HEK293 (cell line): ENCODE data around the gene ZNF564.

Source experiments
- CTCF ChIP-seq: fragments of 450-650 bp; formaldehyde crosslinking; IDR thresholded peaks from 2 replicates; pipeline ENCODE4 v1.5.1; 2016; ENCODE audit warnings: missing biosample characterization, missing genetic modification characterization
- PRDM10 ChIP-seq: fragments of 450-650 bp; formaldehyde crosslinking; IDR thresholded peaks from 2 replicates; pipeline ENCODE4 v1.5.1; 2016; ENCODE audit warnings: missing biosample characterization, missing genetic modification characterization
- ZNF112 ChIP-seq: fragments of 450-650 bp; formaldehyde crosslinking; IDR thresholded peaks from 2 replicates; pipeline ENCODE4 v1.5.0; 2017; ENCODE audit warnings: missing biosample characterization, missing genetic modification characterization
- ZNF138 ChIP-seq: fragments of 450-650 bp; formaldehyde crosslinking; IDR thresholded peaks from 2 replicates; pipeline ENCODE4 v1.5.1; 2016; ENCODE audit warnings: missing biosample characterization, missing genetic modification characterization, borderline replicate concordance
- ZNF624 ChIP-seq: fragments of 450-650 bp; formaldehyde crosslinking; IDR thresholded peaks from 2 replicates; pipeline ENCODE4 v1.5.1; 2017; ENCODE audit warnings: missing biosample characterization, missing genetic modification characterization
- ZNF658 ChIP-seq: fragments of 450-650 bp; formaldehyde crosslinking; IDR thresholded peaks from 2 replicates; pipeline ENCODE4; 2016; ENCODE audit warnings: missing biosample characterization, missing genetic modification characterization
- TF ChIP-seq, protein P1 (sequence below): fragments of 450-650 bp; formaldehyde crosslinking; IDR thresholded peaks from 2 replicates; pipeline ENCODE4 v1.5.1; 2017; ENCODE audit warnings: missing biosample characterization, missing genetic modification characterization
- TF ChIP-seq, protein P2 (sequence below): fragments of 450-650 bp; formaldehyde crosslinking; IDR thresholded peaks from 2 replicates; pipeline ENCODE4 v1.5.1; 2016; ENCODE audit warnings: missing biosample characterization, missing genetic modification characterization

DNA sequence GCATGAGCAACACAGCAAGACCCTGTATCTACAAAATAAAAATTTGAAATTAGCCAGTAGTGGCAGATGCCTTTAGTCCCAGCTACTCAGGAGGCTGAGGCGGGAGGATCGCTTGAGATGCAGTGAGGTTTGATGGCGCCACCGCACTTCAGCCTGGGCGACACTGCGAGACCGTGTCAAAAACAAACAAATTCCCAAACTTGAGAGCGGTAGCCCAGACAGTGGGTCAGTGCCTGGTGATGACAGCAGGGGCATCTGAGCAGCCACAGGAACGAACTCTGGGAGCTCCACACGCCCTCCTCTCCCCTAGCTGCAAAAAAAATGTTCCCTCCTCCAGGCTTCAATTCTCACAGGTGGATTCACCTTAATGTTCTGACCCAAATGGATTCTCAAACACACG, 45.2 kb upstream of the ZNF564 start:
- no peak for TF ChIP-seq CTCF (tag by site-specific recombination)
- TF ChIP-seq, protein P1, sequence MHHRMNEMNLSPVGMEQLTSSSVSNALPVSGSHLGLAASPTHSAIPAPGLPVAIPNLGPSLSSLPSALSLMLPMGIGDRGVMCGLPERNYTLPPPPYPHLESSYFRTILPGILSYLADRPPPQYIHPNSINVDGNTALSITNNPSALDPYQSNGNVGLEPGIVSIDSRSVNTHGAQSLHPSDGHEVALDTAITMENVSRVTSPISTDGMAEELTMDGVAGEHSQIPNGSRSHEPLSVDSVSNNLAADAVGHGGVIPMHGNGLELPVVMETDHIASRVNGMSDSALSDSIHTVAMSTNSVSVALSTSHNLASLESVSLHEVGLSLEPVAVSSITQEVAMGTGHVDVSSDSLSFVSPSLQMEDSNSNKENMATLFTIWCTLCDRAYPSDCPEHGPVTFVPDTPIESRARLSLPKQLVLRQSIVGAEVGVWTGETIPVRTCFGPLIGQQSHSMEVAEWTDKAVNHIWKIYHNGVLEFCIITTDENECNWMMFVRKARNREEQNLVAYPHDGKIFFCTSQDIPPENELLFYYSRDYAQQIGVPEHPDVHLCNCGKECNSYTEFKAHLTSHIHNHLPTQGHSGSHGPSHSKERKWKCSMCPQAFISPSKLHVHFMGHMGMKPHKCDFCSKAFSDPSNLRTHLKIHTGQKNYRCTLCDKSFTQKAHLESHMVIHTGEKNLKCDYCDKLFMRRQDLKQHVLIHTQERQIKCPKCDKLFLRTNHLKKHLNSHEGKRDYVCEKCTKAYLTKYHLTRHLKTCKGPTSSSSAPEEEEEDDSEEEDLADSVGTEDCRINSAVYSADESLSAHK (tag by site-specific recombination), result no peak
- TF ChIP-seq, protein P2, sequence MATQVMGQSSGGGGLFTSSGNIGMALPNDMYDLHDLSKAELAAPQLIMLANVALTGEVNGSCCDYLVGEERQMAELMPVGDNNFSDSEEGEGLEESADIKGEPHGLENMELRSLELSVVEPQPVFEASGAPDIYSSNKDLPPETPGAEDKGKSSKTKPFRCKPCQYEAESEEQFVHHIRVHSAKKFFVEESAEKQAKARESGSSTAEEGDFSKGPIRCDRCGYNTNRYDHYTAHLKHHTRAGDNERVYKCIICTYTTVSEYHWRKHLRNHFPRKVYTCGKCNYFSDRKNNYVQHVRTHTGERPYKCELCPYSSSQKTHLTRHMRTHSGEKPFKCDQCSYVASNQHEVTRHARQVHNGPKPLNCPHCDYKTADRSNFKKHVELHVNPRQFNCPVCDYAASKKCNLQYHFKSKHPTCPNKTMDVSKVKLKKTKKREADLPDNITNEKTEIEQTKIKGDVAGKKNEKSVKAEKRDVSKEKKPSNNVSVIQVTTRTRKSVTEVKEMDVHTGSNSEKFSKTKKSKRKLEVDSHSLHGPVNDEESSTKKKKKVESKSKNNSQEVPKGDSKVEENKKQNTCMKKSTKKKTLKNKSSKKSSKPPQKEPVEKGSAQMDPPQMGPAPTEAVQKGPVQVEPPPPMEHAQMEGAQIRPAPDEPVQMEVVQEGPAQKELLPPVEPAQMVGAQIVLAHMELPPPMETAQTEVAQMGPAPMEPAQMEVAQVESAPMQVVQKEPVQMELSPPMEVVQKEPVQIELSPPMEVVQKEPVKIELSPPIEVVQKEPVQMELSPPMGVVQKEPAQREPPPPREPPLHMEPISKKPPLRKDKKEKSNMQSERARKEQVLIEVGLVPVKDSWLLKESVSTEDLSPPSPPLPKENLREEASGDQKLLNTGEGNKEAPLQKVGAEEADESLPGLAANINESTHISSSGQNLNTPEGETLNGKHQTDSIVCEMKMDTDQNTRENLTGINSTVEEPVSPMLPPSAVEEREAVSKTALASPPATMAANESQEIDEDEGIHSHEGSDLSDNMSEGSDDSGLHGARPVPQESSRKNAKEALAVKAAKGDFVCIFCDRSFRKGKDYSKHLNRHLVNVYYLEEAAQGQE (tag by site-specific recombination), result no peak
- TF ChIP-seq ZNF658, result no peak
- TF ChIP-seq ZNF138 (tag by site-specific recombination), result no peak
- no peak for TF ChIP-seq ZNF112 (tag by site-specific recombination)
- no peak for TF ChIP-seq PRDM10
- TF ChIP-seq ZNF624 (tag by site-specific recombination), result no peak
